Mesendoderm (in vitro differentiated cells): Measurements from ENCODE around the gene OR4M1.
"Not testable (repeated sequence)": the region's sequence is repeated elsewhere in the genome, so short reads cannot be mapped to it uniquely, and the experiment has no call there.

Experiments
- DNase-seq: peaks from one replicate; pipeline ENCODE4 v3.0.0; 2013
- H2AK5ac ChIP-seq: 2 replicates; pipeline ENCODE4 v1.6.1; 2013; ENCODE audit warnings: low read length, inconsistent platforms
- H2BK120ac ChIP-seq: 2 replicates; pipeline ENCODE4 v1.6.1; 2013; ENCODE audit warnings: low read depth, mild to moderate bottlenecking, low read length, moderate library complexity, mixed read lengths
- H2BK15ac ChIP-seq: replicated peaks from 2 replicates; pipeline ENCODE4 v1.6.1; 2013; ENCODE audit warnings: low read depth, mild to moderate bottlenecking, moderate library complexity
- H2BK5ac ChIP-seq: 2 replicates; pipeline ENCODE4 v1.6.1; 2013; ENCODE audit warnings: low read length, inconsistent platforms
- H3K18ac ChIP-seq: 2 replicates; pipeline ENCODE4 v1.6.1; 2013; ENCODE audit warnings: mild to moderate bottlenecking, low read length, mixed read lengths
- H3K23ac ChIP-seq: one replicate; pipeline ENCODE4 v1.6.1; 2013; ENCODE audit warnings: low read length
- H3K27ac ChIP-seq: 2 replicates; pipeline ENCODE4 v1.5.1; 2013; ENCODE audit warnings: low read depth, mild to moderate bottlenecking, inconsistent platforms, low read length, moderate library complexity
- H3K27me3 ChIP-seq: 2 replicates; pipeline ENCODE4 v1.6.1; 2013; ENCODE audit warnings: low read length, control low read depth, mild to moderate bottlenecking, inconsistent platforms; ENCODE audit not compliant: insufficient read depth, poor library complexity
- H3K36me3 ChIP-seq: 2 replicates; pipeline ENCODE4 v1.6.1; 2013; ENCODE audit warnings: low read length, inconsistent platforms; ENCODE audit not compliant: control insufficient read depth, insufficient read depth
- H3K4ac ChIP-seq: one replicate; pipeline ENCODE4 v1.6.1; 2013; ENCODE audit warnings: low read depth, mild to moderate bottlenecking, low read length, moderate library complexity
- H3K4me1 ChIP-seq: 2 replicates; pipeline ENCODE4 v1.6.1; 2013; ENCODE audit warnings: low read depth, low read length, inconsistent platforms; ENCODE audit not compliant: control insufficient read depth
- H3K4me2 ChIP-seq: 2 replicates; pipeline ENCODE4 v1.6.1; 2013; ENCODE audit warnings: low read length
- H3K4me3 ChIP-seq: 2 replicates; pipeline ENCODE4 v1.5.1; 2013; ENCODE audit warnings: mild to moderate bottlenecking, low read length
- H3K56ac ChIP-seq: one replicate; pipeline ENCODE4 v1.6.1; 2013; ENCODE audit warnings: low read length
- H3K79me1 ChIP-seq: 2 replicates; pipeline ENCODE4 v1.6.1; 2013; ENCODE audit warnings: low read length, inconsistent platforms
- H3K79me2 ChIP-seq: 2 replicates; pipeline ENCODE4 v1.6.1; 2013; ENCODE audit warnings: mild to moderate bottlenecking, low read length; ENCODE audit not compliant: control insufficient read depth, insufficient read depth
- H3K9ac ChIP-seq: 2 replicates; pipeline ENCODE4 v1.6.1; 2013; ENCODE audit warnings: low read length, inconsistent platforms
- H4K5ac ChIP-seq: one replicate; pipeline ENCODE4 v1.6.1; 2013; ENCODE audit warnings: low read length
- H4K8ac ChIP-seq: one replicate; pipeline ENCODE4 v1.6.1; 2013; ENCODE audit warnings: low read depth, mild to moderate bottlenecking, control low read depth, low read length, moderate library complexity
- WGBS: extraction: QIAGEN DNeasy Blood & Tissue Kit; methylation state at CpG from one replicate; pipeline ENCODE4 v1.1.7; 2013; ENCODE audit warnings: low lambda C conversion rate, missing lambda C conversion rate; ENCODE audit not compliant: insufficient coverage; ENCODE audit errors: extremely low coverage; 5-methylcytosine and 5-hydroxymethylcytosine counted together

The OR4M1 gene

GRCh38 chr14:19787318-19787717 is 14.0 kb downstream of the OR4M1 start:
- H2AK5ac ChIP-seq, H3K4me3 ChIP-seq, H3K18ac ChIP-seq, H3K4ac ChIP-seq, H3K23ac ChIP-seq, H3K79me1 ChIP-seq, H2BK5ac ChIP-seq, H4K8ac ChIP-seq, H3K4me2 ChIP-seq, H3K9ac ChIP-seq, DNase-seq, H3K27me3 ChIP-seq, H3K27ac ChIP-seq, H3K4me1 ChIP-seq, H2BK120ac ChIP-seq, H3K56ac ChIP-seq, H4K5ac ChIP-seq, H2BK15ac ChIP-seq, H3K36me3 ChIP-seq, H3K79me2 ChIP-seq: not testable (repeated sequence)
- WGBS: no CpG with 5 or more reads among the region's 6 CpGs

DNA sequence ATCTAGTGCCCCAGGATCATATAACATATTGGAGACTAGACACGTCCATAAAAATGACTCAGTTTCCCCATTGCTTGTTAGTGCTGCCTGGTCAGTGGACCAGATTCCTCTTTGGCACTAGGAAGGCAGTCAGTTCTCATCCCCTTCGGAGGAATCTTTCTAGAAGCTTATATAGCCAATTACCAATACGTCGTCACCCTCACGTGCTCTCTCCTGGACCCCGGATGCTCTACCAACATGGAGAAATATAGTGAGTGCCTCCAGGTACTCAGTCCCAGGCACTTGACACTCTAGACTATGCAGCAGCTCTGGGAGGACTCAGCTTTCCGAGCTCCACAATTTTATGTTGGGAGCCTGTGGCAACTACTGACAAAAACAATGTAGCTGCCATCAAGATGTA is 14.8 kb downstream of the OR4M1 start:
- H3K56ac ChIP-seq, DNase-seq, H4K8ac ChIP-seq, H2AK5ac ChIP-seq, H2BK120ac ChIP-seq, H3K27me3 ChIP-seq, H3K23ac ChIP-seq, H4K5ac ChIP-seq, H3K9ac ChIP-seq, H3K18ac ChIP-seq, H3K4me1 ChIP-seq, H3K27ac ChIP-seq, H3K79me2 ChIP-seq, H3K4me3 ChIP-seq, H3K36me3 ChIP-seq, H3K4ac ChIP-seq, H2BK15ac ChIP-seq, H3K4me2 ChIP-seq, H2BK5ac ChIP-seq, H3K79me1 ChIP-seq: not testable (repeated sequence)
- WGBS: no CpG with 5 or more reads among the region's 7 CpGs

- H3K27ac ChIP-seq, H4K5ac ChIP-seq, H3K4me1 ChIP-seq, DNase-seq, H2BK5ac ChIP-seq, H3K56ac ChIP-seq, H3K79me2 ChIP-seq, H4K8ac ChIP-seq, H2BK15ac ChIP-seq, H3K23ac ChIP-seq, H3K4me3 ChIP-seq, H3K9ac ChIP-seq, H2AK5ac ChIP-seq, H3K4me2 ChIP-seq, H2BK120ac ChIP-seq, H3K18ac ChIP-seq, H3K36me3 ChIP-seq, H3K79me1 ChIP-seq, H3K4ac ChIP-seq, H3K27me3 ChIP-seq: not testable (repeated sequence)
- WGBS: no CpG with 5 or more reads among the region's 10 CpGs
Observed at GRCh38 chr14:19796520-19797108, 23.3 kb downstream of the OR4M1 start.

GRCh38 chr14:19799880-19800279 is 26.6 kb downstream of the OR4M1 start:
- WGBS: no CpG with 5 or more reads among the region's 5 CpGs
- no peak overlapping the region for H3K4me3 ChIP-seq

GRCh38 chr14:19800282-19801117 is 27.2 kb downstream of the OR4M1 start:
- no peak overlapping the region for H2BK15ac ChIP-seq
- H3K4me2 ChIP-seq: no peak overlapping the region
- no peak overlapping the region for H3K56ac ChIP-seq
- no peaks in the 10 kb centered on the region for H3K79me1 ChIP-seq
- no peak overlapping the region for H3K4ac ChIP-seq
- H3K23ac ChIP-seq: no peak overlapping the region
- no peaks in the 10 kb centered on the region for H3K27me3 ChIP-seq
- no peaks in the 10 kb centered on the region for H3K36me3 ChIP-seq
- no peak overlapping the region for H2AK5ac ChIP-seq
- no peak overlapping the region for H2BK120ac ChIP-seq
- no CpG with 5 or more reads among the region's 17 CpGs for WGBS
- no peaks in the 10 kb centered on the region for H3K4me1 ChIP-seq
- H3K27ac ChIP-seq: no peak overlapping the region
- no peak overlapping the region for H4K8ac ChIP-seq
- H3K9ac ChIP-seq: no peak overlapping the region
- no peak overlapping the region for H2BK5ac ChIP-seq
- no peak for DNase-seq
- H3K4me3 ChIP-seq: no peak overlapping the region
- H4K5ac ChIP-seq: no peak overlapping the region
- no peaks in the 10 kb centered on the region for H3K79me2 ChIP-seq
- no peak overlapping the region for H3K18ac ChIP-seq

More at GRCh38 chr14:19799880-19800279, 26.6 kb downstream of the OR4M1 start:
- Histone ChIP-seq H2BK15ac (no peak overlapping the region), H3K9ac (no peak overlapping the region), H3K79me1 (no peaks in the 10 kb centered on the region), H3K4me1 (no peaks in the 10 kb centered on the region), H3K27me3 (no peaks in the 10 kb centered on the region), H3K23ac (no peak overlapping the region), H3K79me2 (no peaks in the 10 kb centered on the region), H3K18ac (no peak overlapping the region), H3K4me2 (no peak overlapping the region), H2BK120ac (no peak overlapping the region), H4K5ac (no peak overlapping the region), H3K4ac (no peak overlapping the region), H2AK5ac (no peak overlapping the region), H3K56ac (no peak overlapping the region), H3K27ac (no peak overlapping the region), H4K8ac (no peak overlapping the region), H2BK5ac (no peak overlapping the region), H3K36me3 (no peaks in the 10 kb centered on the region)
- no peak for DNase-seq
